ENCODE measurements around the gene HES6.

Gene HES6

DNA sequence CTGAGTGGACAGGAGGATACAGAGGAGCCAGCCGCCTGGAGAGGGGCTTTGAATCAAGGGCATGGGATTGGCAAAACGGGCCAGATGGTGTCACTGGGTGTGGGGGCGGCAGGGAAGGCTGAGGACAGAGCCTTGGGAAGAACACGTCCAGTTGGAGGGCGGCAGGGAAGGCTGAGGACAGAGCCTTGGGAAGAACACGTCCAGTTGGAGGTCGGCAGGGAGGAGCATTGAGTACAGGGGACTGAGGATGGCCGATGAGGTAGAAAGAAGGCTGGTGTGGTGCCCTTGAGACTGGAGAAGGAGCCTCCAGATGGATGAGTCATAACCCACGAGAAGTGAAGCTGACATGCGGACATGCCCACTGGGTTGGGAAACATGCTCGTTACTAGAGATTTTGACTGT is 4.5 kb downstream of the HES6 start:
- DNase-seq (no peak), ATAC-seq (no peak)

DNA sequence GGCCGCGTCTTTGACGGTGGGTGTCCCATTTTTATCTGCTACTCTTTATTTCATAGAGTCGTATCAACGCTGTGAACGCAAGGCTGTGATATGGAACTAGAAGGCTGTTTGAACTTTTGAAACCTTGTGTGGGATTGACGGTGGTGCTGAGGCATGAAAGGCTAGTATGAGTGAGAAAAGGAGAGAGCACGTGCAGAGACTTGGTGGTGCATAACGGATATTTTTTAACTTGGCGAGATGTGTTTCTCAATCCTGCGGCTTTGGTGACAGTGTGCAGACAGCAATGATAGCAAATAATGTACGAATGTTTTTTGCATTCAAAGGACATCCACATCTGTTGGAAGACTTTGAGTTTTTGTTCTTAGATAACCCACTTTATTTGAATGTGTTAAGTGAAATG is 6.2 kb downstream of the HES6 start:
- DNase-seq (no peak), ATAC-seq (no peak)

DNA sequence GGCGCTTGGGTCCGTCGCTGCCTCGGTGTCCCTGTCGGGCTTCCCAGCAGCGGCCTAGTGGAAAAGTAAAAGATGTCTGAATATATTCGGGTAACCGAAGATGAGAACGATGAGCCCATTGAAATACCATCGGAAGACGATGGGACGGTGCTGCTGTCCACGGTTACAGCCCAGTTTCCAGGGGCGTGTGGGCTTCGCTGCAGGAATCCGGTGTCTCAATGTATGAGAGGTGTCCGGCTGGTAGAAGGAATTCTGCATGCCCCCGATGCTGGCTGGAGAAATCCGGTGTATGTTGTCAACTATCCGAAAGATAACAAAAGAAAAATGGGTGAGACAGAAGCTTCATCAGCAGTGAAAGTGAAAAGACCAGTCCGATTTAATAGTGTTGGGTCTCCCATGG is 8.0 kb downstream of the HES6 start:
- no peak for ATAC-seq
- DNase-seq = no peak

DNA sequence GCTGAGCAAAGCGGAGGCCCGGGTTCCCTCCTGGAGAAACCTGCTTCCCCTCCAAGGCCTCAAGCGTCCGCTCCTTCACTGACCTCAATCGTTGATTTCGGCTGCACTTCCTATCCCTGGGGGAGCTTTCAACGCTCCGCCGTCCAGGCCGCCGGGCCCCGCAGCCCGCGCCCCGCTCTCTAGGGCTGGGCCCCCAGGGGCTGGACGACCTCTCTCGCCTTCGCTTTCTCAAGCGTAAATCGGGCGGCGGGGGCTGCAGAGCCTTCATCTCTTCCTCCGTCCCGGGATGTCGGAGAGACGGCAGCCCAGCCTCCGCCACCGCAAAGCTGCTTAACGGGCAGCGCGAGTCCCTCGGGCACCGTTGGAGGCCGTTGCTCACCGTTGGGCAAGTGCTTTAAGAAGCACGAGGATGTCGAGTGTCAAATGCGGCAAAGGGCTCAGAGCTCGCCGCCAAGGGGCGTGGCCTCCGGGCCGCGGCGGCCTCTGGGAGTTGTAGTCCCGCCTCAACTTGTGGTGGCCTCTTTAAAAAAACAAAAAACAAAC is 8.5 kb downstream of the HES6 start:
- DNase-seq (peak; percentile 79), ATAC-seq (peak; percentile 79)

DNA sequence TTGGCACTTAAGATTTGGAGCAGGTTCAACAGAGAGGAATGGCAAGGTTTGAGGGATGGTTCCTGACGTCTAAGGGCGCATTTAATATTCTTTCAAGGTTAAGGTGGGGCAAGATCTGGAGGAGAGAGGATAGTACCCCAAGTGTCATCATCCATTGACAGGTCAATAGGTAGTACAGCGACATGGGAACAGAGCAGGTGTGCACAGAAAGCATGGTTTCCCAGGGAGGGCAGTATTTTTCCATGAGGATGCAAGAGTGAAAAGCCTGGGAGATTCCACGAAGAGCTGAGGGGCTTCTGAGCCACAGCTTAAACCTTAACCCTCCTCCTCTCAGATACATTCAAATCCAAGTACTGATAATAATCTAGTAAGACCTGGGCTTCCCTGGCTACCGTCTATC is 9.1 kb downstream of the HES6 start:
- DNase-seq (no peak), ATAC-seq (no peak)

DNA sequence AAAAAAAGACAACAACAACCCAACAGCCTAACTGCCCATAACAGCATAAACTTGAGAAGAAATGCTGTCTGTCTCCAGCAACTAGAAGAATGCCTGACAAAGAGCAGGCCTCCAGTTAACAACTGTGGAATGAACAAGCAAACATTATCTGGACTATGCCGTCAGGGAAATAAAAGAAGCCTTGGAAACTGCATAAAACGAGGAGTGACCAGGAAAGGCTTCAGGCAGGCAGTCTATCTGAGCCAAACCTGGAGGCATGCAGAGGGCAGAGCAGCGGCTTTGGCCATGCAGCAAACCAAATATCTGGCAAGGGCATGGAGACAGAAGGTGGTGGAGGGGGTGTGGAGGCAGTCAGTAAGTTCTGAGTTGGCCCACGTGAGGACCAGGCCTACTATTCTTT is 11.1 kb downstream of the HES6 start:
- no peak for DNase-seq

DNA sequence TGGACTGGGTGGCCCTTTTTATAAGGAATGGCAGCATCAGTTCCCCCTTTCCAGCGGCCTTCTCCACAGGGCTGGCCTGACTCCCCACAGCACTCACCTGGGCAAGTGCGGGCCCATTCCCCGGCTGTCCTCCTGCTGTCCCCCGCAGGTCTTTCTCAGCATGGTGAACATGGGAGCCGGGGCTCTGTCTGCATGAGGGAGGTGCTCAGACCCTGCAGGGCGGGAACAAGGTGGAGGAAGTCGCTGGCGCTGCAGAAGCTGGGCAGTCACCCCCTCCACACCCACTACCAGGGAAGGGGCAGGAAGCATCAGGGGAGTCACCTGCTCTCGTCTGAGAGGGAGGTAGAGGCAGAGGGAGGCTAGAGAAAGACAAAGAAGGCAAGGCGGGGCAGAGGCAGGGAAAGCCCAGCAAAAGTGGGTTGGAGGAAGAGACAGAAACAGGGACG is 12.2 kb downstream of the HES6 start:
- ATAC-seq (no peak), DNase-seq (no peak)

More for the DNA sequence above, 11.1 kb downstream of the HES6 start:
- ATAC-seq = no peak

DNA sequence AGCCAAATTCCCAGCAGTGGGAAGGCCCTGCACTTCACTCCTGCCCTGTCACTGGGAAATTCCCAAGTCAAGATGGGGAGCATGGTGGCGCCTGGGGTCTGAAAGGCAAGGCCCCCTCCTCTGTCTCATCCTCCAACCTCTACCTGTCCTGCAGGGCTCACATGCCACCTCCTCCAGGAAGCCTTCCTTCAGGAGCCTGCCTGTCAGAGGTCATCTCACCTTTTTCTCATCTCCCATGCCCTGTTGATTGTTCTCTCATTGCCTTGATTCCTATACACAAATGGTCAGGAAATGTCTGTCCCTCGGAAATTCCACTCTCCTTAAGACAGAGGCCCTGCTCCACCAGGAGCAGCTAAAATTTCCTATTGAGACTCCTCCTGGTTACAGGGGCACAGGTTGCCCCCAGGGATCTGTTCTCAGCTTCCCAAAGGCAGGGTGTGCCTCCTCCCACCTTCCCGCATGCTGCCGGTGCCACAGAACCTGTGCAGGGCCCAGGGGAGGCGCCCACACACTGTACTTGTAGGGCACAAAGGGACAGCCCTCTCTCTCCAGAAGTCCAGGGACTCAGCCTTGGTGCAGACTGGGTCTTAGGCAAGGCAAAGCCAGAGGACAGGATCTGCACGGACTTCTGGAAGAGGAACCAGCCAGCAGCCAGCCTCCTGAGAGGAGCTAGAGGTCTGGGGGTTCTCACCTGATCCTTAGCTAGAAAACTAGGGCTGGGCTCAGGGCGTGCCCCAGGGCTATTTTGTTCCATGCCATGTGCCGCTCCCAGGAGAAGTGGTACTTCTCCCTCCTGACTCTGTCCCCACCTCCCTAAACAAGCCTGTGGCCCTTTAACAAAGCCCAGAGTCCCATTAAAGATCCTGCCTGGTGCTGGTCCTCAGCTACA is 12.9 kb downstream of the HES6 start:
- ATAC-seq = no peak

DNA sequence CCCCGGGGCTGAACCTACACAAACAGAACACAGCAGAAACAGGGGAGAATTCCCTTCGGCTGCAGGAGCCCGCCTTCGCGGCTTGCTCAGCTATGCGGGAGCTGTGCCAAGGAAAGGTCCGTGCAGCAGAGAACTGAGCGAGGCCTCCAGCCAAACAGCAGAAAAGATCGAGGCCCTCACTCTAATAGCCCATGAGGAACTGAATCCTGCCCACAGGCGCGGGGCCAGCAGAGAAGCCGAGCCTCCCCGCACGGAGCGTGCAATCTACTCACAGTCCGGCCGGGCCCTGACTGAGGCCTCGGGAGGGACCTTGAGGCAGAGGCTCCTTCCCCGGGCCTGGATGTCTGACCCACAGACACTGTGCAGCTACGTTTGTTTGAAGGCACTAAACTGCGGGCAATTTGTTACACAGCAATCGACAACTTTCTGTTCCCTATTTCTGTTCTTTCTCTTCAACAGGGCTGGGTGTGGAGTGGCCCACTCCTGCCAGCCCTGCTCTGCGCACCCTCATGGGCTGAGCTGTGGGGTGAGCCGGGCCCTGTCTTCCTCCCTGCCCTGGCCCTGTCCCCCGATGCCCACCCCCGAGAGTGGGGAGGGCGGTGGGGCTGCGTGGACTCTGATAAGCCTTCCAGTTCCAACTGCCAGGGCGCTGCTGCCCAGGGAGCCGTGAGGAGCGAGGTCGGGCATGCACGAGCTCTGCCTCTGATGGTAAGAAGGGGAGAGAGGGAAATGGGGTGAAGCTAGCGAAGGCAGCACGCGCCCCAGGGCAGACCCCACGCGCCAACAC is 13.7 kb downstream of the HES6 start:
- DNase-seq = no peak

More for the DNA sequence above, 12.9 kb downstream of the HES6 start:
- DNase-seq = no peak

DNA sequence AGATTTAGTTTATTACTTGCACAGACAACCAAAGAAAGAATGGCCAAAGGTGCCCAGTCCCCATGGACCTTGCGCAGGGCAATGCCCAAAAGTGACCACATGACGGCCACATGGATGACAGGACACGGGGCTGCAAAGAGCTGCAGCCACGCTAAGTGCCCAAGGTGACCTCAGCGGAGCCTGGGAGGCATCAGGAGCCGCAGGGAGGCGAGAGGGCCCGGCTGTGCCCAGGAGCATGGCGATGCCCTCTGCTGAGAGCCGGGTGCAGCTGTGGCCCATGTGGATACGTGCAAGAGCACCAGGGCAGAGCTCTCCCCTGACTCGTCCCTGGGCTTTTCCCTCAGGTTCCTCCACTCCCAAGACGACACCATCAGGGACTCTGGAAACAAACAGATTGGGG is 14.7 kb downstream of the HES6 start:
- DNase-seq = no peak
- ATAC-seq = no peak

More for the DNA sequence above, 13.7 kb downstream of the HES6 start:
- ATAC-seq = no peak

DNA sequence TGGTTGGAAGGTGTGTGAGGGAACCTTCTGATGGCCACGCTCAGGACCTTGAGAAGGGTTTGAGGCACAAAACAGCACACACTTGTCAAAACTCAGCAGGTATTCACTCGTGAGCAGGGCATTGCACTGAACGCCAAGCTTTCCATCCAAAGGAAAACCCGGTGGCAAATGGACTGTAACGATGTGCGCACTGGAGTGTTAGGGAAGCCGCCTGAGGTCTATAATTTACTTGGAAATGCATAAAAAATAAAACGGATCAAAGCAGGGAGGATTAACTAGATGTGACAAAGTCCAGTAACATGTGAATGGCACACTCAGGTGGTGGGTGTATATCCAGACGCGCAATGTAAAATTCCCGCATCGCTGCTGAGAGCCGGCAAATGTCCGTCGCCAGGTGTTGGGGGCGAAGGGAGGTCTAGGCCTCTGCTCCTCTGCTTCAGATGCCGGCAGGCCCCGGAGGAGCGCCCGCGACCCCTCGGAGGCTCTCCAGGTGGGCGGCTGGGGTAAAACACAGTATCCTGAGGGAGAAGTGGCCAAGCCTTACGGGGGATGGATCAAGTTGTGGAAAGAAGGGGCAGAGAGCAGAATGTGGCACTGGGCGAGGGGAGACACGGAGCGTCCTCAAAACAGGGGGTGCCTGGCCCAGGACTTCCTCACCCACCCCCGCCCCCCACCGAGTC is 15.3 kb downstream of the HES6 start:
- DNase-seq (no peak), ATAC-seq (no peak)

DNA sequence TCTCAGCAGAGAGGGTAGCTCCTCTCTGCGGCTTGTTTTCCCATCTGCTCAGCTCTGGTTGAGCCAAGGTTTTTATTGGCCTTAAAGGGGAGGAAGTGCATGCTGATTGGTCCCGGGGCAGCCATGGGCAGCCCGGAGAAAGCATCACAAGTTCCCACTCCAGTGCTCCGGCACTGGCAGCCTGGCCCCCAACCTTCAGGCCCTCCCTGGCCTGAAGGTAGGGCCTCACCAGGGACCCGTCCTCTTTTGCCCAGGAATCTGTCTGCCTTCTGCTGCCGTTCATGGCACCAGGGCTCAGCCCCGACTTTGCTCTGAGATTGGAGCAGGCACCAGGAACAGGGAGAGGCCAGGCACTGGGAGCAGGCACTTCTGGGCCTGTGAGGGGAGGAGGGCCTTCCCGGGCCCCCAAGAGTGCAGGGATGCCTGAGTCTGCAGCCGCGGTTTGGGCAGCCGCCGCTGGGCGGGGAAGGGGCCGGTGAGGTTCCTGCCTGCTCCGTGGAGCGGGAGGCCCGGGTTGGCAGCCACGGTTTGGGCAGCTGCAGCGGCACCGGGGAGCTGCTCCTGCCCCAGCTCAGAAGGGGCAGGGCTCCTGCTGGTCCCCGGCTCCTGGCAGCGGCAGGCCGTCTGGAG is 18.8 kb downstream of the HES6 start:
- DNase-seq (no peak), ATAC-seq (peak; percentile 29)

DNA sequence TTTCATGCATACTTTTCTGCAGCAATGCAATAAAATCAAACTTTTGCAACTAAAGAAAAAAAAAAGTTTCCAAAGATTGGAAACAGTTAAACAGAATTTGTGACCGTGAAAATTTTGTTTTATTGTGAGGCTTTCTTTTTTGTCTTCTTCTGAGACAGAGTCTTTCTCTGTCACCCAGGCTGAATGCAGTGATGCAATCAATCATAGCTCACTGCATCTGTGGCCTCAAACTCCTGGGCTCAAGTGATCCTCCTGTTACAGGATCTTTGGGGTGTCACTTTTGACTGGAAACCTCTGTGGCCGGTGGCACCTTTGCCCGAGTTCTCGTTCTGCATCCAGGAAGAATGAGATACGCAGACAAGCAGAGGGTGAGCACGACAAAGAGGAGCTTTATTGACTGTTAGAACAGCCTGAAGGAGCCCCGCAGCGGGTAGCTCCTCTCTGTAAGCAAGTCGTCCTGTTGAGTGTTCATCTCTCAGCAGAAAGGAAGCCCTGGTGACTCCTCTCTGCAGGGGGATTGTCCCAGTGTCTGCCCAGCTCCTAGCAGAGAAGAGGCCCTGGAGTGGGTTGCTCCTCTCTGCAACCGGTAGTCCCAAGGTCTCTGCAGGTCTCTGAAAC is 19.5 kb downstream of the HES6 start:
- DNase-seq = no peak
- no peak for ATAC-seq

DNA sequence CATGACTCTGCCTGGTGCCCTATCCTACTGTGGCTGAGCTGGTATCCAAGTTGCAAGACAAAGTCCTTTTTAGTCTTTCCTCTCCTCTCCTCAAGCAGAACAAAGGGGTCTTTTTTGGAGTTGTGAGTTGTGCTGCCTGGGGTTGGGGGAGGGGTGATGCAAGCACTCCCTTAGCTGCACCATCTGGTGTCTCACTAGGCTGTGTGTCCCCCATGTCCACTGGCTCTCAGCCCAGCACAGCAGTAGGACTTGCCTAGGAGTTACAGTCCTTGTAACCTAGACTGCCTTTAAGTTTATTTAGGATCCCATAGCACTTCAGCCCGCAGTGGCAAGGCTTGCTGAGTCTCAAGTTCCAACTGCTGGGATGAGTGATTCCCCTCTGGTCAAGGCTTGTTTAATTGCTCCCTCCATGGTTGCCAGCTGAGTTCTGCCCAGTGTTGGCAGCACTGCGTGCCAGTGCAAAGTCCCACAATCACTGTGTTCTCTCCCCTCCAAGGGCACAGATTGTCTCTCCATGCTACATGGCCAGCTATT is 23.1 kb downstream of the HES6 start:
- ATAC-seq (no peak), DNase-seq (no peak)

DNA sequence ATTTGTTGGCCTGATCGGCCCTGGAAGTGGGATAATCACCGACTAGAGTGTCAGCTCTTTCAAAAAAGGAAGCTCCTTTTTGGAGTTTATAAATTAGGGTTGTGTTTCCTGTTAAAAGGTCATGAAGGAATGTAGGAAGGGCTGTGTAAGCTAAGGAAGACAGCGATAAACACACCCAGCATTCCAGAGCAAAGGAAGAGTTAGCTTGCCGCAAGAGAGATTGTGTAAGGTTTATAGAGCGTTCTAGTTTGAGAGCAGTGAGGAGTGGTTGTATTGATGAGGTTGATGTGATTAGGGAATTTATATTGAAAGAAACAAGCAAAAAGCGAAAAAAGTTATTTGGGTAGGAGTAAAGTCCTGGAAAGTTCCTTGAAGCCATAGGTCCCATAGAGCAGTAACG is 32.8 kb downstream of the HES6 start:
- no peak for ATAC-seq
- DNase-seq = no peak

DNA sequence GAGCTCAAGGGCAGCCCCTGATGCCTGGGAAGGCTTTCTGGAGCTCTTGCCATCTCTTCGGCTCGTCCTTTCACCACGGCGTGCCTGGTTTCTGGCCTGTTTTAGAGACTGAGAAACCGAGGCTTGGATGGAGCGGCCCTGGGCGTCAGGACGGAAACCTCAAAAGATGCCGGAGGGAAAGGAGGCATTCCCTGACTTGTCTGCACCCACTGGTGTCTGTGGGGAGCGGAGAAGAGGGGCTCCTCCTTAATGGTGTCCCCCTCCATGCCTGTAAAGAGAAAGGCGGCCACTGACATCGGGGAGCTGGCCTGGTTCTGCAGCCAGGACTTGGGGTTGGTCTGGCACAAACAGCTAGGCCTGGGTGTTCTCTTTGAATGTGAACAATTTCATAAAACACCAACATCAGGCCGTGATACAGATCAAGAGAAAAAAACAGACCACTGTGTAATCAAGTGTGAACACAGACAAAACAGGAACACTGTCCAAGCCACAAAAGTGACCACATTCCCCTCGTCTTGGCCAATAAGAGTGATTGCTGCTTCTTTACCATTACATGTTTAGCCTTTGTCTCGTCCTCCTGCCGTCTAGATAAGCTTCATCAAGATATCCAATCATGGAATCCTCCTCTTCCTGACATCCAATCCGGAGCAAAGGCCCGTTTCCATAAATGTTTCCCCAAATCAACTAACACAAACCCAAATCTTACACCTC is 35.7 kb downstream of the HES6 start:
- ATAC-seq (no peak), DNase-seq (no peak)

DNA sequence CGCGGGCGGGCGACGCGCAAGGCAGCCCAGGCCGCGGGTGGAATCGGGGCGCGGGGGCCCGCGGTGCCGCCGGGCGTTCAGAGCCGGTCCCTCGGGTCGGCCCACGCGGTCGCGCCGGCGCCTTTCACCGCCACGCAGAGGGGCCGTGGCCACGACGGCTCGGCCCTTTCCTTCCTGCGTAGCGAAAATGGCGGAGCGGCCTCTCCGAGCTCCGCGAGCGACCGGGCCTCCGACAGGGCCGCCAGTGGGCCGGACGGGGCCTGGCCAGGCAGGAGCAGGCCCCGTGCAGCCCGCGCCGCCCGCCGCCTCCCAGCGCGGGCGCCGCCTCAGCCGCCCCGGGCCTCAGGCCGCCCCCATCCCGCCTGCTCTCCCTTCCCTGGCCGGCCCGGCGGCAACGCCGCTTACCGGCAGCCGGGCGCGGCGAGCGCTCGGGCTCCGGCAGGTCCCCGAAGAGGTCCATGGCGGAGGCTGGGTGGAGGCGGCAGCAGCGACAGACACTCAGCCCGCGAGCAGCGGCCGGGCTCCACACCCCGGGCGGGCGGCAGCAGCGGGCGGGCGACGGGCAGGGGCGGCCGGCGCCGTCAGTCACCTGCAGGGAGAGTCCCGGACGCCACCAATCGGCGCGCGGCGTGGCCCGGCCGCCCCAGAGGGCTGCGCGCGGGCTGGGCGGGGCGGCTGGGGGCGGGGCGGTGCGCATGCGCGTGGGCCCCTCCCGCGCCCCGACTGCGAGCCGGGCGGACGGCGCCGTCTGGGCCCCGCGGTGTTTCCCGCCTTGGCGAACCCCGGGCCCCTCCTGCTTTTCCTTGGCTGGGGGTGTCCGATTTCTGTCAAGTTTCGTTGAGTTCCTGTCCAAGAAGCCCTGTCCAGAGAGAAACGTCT is 36.5 kb downstream of the HES6 start, which contains the start of gene ILKAP:
ILKAP (minus strand) TSS at position 602 of the 879 bp plus-strand sequence; CDS start at position 460, 142 bp downstream.
- DNase-seq (peak; percentile 93), ATAC-seq (peak; percentile 99)

DNA sequence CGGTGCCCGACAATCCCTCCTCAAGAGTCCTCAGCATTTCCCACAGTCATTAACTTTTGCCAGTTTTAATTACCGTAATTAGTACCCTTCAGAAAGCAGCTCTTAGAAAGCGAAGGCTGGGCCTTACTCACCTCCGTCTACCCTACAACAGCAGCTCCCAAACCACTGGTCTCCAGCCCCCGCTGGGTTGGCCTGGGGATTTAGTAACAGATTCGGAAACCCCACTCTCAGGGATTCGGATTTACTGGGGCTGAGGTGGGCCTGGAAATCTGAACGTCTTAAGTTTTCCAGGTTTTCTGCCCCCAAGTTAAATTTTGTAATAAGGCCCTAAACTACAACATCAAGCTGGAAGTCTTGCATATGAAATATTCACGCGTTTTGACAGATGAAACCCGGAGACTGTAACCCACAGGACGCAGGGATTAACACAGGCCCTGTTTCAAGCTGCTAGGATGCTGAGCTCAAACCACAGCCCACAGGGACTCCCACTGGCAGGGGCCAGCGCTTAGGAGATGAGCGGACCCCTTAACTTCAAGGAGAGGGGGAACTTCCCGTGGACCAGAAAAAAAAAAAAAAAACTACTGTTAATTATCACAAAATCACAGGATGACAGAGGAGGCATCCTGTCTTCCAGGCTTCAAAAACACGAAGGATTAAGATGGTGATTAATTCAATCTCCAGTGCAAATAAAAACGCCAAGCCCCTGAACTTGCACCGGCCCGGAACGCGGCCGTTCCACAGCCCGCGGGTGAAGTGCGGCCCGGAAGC is 37.3 kb downstream of the HES6 start:
- ATAC-seq (no peak), DNase-seq (no peak)

DNA sequence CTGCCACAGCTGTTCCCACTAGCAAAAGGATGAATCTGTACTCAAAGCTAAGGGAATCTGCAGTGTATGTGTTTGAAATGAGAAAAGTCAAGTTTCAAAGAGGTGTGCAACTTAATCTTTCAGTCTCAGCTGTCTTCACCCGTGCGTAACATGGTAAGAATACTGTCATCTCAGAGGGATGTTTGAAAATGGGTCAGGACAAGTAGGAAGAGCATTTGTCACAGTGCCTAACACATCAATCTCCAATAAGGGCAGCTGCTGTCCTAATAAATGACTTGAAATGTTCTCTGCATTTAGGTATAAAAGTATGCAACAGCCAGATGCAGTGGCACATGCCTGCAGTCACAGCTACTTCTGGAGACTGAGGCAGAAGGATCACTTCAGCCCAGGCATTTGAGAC is 49.4 kb downstream of the HES6 start:
- ATAC-seq = no peak

More for the DNA sequence above, 49.4 kb downstream of the HES6 start:
- DNase-seq = no peak

All from stimulated activated naive CD8-positive, alpha-beta T cell treated with anti-CD3 and anti-CD28 coated beads, Interleukin-15, Interleukin-2, amounts not matched to agents 100 U/mL and 50 U/mL, for 24 hours (primary cell).